Measurements from ENCODE around the gene SMYD1. TPM values are rescaled to one million over a fixed set of nuclear protein-coding genes. Genes with fewer than 3 reads are reported as not detected.

Gene SMYD1
- total RNA-seq, 4 donors from 2014 or later: 0.07 TPM; not detected in 3

DNA sequence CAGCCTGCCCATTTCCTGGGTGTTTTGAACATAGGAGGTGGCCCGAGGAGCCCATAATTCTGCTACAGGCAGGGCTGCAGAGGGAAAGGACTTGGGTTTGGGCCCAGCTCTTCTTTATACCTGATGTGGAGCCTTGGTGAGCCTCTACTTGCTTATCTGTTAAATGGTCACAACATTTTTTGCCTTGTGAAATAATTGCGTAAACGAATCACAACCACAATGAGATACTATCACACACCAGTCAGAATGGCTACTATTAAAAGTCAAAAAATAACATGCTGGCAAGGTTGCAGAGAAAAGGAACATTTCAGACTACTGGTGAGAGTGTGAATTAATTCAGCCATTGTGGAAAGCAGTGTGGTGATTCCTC, 64.4 kb downstream of the SMYD1 start:
- intact Hi-C loops (cut with DNase I; ENCODE audit: low total_unique reads): no loop called here
- no peak overlapping the region for H3K4me3 ChIP-seq
- no peak overlapping the region for H3K27ac ChIP-seq
- no peaks in the 10 kb centered on the region for H3K36me3 ChIP-seq
- no peaks in the 10 kb centered on the region for H3K4me1 ChIP-seq
- DNase-seq: no peak
- no peaks in the 10 kb centered on the region for H3K27me3 ChIP-seq
- H3K9me3 ChIP-seq: no peaks in the 10 kb centered on the region
- TF ChIP-seq, protein P1, sequence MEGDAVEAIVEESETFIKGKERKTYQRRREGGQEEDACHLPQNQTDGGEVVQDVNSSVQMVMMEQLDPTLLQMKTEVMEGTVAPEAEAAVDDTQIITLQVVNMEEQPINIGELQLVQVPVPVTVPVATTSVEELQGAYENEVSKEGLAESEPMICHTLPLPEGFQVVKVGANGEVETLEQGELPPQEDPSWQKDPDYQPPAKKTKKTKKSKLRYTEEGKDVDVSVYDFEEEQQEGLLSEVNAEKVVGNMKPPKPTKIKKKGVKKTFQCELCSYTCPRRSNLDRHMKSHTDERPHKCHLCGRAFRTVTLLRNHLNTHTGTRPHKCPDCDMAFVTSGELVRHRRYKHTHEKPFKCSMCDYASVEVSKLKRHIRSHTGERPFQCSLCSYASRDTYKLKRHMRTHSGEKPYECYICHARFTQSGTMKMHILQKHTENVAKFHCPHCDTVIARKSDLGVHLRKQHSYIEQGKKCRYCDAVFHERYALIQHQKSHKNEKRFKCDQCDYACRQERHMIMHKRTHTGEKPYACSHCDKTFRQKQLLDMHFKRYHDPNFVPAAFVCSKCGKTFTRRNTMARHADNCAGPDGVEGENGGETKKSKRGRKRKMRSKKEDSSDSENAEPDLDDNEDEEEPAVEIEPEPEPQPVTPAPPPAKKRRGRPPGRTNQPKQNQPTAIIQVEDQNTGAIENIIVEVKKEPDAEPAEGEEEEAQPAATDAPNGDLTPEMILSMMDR (IDR thresholded peaks at IDR 0.05): no peak
- no peak for TF ChIP-seq POLR2A (IDR thresholded peaks at IDR 0.05)

- H3K27ac ChIP-seq: no peak overlapping the region
- H3K4me3 ChIP-seq: no peak overlapping the region
- no peaks in the 10 kb centered on the region for H3K4me1 ChIP-seq
- TF ChIP-seq, protein P1 (IDR thresholded peaks at IDR 0.05): no peak
- intact Hi-C loops (cut with DNase I; ENCODE audit: low total_unique reads): no loop called here
- no peaks in the 10 kb centered on the region for H3K36me3 ChIP-seq
- no peaks in the 10 kb centered on the region for H3K27me3 ChIP-seq
- DNase-seq: no peak
- H3K9me3 ChIP-seq: no peaks in the 10 kb centered on the region
Measured at GRCh38 chr2:88133875-88134274, 66.2 kb downstream of the SMYD1 start.

GRCh38 chr2:88136817-88137216, 69.2 kb downstream of the SMYD1 start:
- H3K4me1 ChIP-seq: no peaks in the 10 kb centered on the region
- peaks cover 0 to 3% of the 10 kb centered on the region in 2 donors for H3K9me3 ChIP-seq
- intact Hi-C loops (cut with DNase I; ENCODE audit: low total_unique reads): no loop called here
- TF ChIP-seq, protein P1 (IDR thresholded peaks at IDR 0.05): no peak
- TF ChIP-seq POLR2A (IDR thresholded peaks at IDR 0.05): no peak
- no peak for DNase-seq
- no peak overlapping the region for H3K27ac ChIP-seq
- no peaks in the 10 kb centered on the region for H3K36me3 ChIP-seq
- H3K4me3 ChIP-seq: no peak overlapping the region
- no peaks in the 10 kb centered on the region for H3K27me3 ChIP-seq

- H3K9me3 ChIP-seq: peaks cover 0 to 3% of the 10 kb centered on the region in 2 donors
- H3K27me3 ChIP-seq: no peaks in the 10 kb centered on the region
- no peaks in the 10 kb centered on the region for H3K4me1 ChIP-seq
- no peaks in the 10 kb centered on the region for H3K36me3 ChIP-seq
- H3K27ac ChIP-seq: no peak overlapping the region
- intact Hi-C loops (cut with DNase I; ENCODE audit: low total_unique reads): no loop called here
- TF ChIP-seq, protein P1 (IDR thresholded peaks at IDR 0.05): no peak
- no peak for TF ChIP-seq POLR2A (IDR thresholded peaks at IDR 0.05)
- DNase-seq: no peak
- no peak overlapping the region for H3K4me3 ChIP-seq
Measured at GRCh38 chr2:88137833-88138232, 70.2 kb downstream of the SMYD1 start.

DNA sequence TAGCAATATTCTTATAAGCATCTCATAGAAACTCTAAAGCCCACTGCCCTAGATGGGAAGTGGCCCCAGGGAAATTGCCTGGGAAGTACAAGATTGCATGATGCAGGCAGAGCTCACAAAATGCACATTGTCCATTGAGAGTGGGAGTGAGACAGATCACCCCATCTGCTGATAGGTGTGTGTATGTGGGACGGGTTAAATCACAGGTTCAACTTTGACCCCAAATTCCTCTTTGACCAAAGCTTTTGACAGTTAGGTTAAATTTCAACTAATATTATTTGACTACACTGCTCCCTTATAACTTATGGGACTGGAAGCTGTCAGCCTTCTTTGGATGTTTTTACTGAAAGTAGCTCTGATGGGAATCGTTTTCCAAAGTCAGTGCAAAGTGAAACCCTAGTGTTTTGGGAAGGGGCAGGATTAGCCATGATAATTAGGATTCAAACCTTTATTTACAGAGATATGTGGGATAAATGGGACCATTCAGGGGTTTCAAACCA, 71.6 kb downstream of the SMYD1 start:
- Histone ChIP-seq H3K9me3 (peaks cover 0 to 3% of the 10 kb centered on the region in 2 donors), H3K27me3 (no peaks in the 10 kb centered on the region), H3K4me3 (no peak overlapping the region), H3K27ac (no peak overlapping the region), H3K4me1 (no peaks in the 10 kb centered on the region), H3K36me3 (no peaks in the 10 kb centered on the region)
- DNase-seq: no peak
- intact Hi-C loops (cut with DNase I; ENCODE audit: low total_unique reads): no loop called here
- TF ChIP-seq POLR2A (IDR thresholded peaks at IDR 0.05): no peak
- TF ChIP-seq, protein P1 (IDR thresholded peaks at IDR 0.05): no peak

Measured in uterus (tissue), 4 donors.